Neural cell (in vitro differentiated cells): ENCODE results near the gene RGS3. TPM values are rescaled to one million over a fixed set of nuclear protein-coding genes. Genes with fewer than 3 reads are reported as not detected.

Experiments used
- H2AFZ ChIP-seq: fragments of 200-600, 300-800 bp; sonication (generic), shearing (Covaris generic); 2 replicates; pipeline ENCODE4 v1.6.0; 2014; ENCODE audit warnings: low read depth, mild to moderate bottlenecking, antibody characterized with exemption, low read length, moderate library complexity
- H3F3A ChIP-seq: fragments of 200-600 bp; shearing (Covaris generic); 2 replicates; pipeline ENCODE4 v1.6.1; 2016; ENCODE audit warnings: mild to moderate bottlenecking, moderate library complexity, mixed read lengths, antibody characterized with exemption, low read length; ENCODE audit not compliant: insufficient read depth, poor library complexity, severe bottlenecking
- H3K27ac ChIP-seq: fragments of 200-600, 300-800 bp; sonication (generic), shearing (Covaris generic); 2 replicates; pipeline ENCODE4 v1.5.1; 2014; ENCODE audit warnings: mild to moderate bottlenecking, low read length, moderate library complexity
- H3K27me3 ChIP-seq: fragments of 300-800, 200-600 bp; sonication (generic), shearing (Covaris generic); 2 replicates; pipeline ENCODE4 v1.6.0; 2014; ENCODE audit warnings: mild to moderate bottlenecking, low read depth, low read length, moderate library complexity; ENCODE audit not compliant: insufficient read depth
- H3K36me3 ChIP-seq: fragments of 300-800, 200-600 bp; sonication (generic), shearing (Covaris generic); 2 replicates; pipeline ENCODE4 v1.5.1; 2014; ENCODE audit warnings: mild to moderate bottlenecking, antibody characterized with exemption, low read length, moderate library complexity; ENCODE audit not compliant: insufficient read depth
- H3K4me2 ChIP-seq: fragments of 300-800, 200-600 bp; sonication (generic), shearing (Covaris generic); 2 replicates; pipeline ENCODE4 v1.6.0; 2014; ENCODE audit warnings: mild to moderate bottlenecking, low read length
- H3K4me3 ChIP-seq: fragments of 300-800, 200-600 bp; sonication (generic), shearing (Covaris generic); 2 replicates; pipeline ENCODE4 v1.5.1; 2014; ENCODE audit warnings: mild to moderate bottlenecking, low read length, moderate library complexity
- H3K79me2 ChIP-seq: fragments of 200-600 bp; shearing (Covaris generic); replicated peaks from 2 replicates; pipeline ENCODE4 v1.6.0; 2014; ENCODE audit warnings: mild to moderate bottlenecking, low read length, moderate library complexity; ENCODE audit not compliant: insufficient read depth
- H3K9ac ChIP-seq: fragments of 300-800, 200-600 bp; sonication (generic), shearing (Covaris generic); 2 replicates; pipeline ENCODE4 v1.6.1; 2016; ENCODE audit warnings: mild to moderate bottlenecking, low read length, mixed read lengths
- H3K9me2 ChIP-seq: fragments of 200-600 bp; shearing (Covaris generic); 2 replicates; pipeline ENCODE4 v1.6.1; 2016; ENCODE audit warnings: mild to moderate bottlenecking, low read length, mixed read lengths; ENCODE audit not compliant: insufficient read depth
- H3K9me3 ChIP-seq: fragments of 200-600, 300-800 bp; sonication (generic), shearing (Covaris generic); 2 replicates; pipeline ENCODE4 v1.6.1; 2016; ENCODE audit warnings: mild to moderate bottlenecking, mixed run types, low read length, moderate library complexity, mixed read lengths
- H4K20me1 ChIP-seq: fragments of 200-600 bp; shearing (Covaris generic); 2 replicates; pipeline ENCODE4 v1.6.1; 2016; ENCODE audit warnings: mild to moderate bottlenecking, mixed run types; ENCODE audit not compliant: insufficient read depth
- EP300 ChIP-seq: fragments of 450-650 bp; conservative IDR thresholded peaks from 2 replicates; pipeline ENCODE4 v1.6.1; 2014; ENCODE audit warnings: antibody characterized with exemption, mild to moderate bottlenecking, moderate library complexity; ENCODE audit not compliant: poor library complexity, severe bottlenecking
- EZH2 ChIP-seq: fragments of 200-600, 300-800 bp; shearing (Covaris generic), sonication (generic); IDR thresholded peaks from 2 replicates; pipeline ENCODE4 v1.6.1; 2014; ENCODE audit warnings: antibody characterized with exemption, low read length, borderline replicate concordance, mild to moderate bottlenecking; ENCODE audit not compliant: insufficient read depth, poor library complexity, severe bottlenecking
- MXI1 ChIP-seq: fragments of 450-650 bp; conservative IDR thresholded peaks from 2 replicates; pipeline ENCODE4 v1.6.1; 2014; ENCODE audit warnings: antibody characterized with exemption, mild to moderate bottlenecking; ENCODE audit not compliant: poor library complexity, severe bottlenecking
- POLR2AphosphoS5 ChIP-seq: IDR thresholded peaks from 2 replicates; pipeline ENCODE4 v1.6.1; 2012
- RAD21 ChIP-seq: fragments of 450-650 bp; conservative IDR thresholded peaks from 2 replicates; pipeline ENCODE4 v1.6.1; 2014; ENCODE audit warnings: antibody characterized with exemption, mild to moderate bottlenecking, moderate library complexity
- REST ChIP-seq: IDR thresholded peaks from 2 replicates; pipeline ENCODE4 v1.6.1; 2012; ENCODE audit warnings: borderline replicate concordance
- SMC3 ChIP-seq: fragments of 450-650 bp; conservative IDR thresholded peaks from 2 replicates; pipeline ENCODE4 v1.6.1; 2014; ENCODE audit warnings: antibody characterized with exemption, mild to moderate bottlenecking, moderate library complexity; ENCODE audit not compliant: poor library complexity
- TAF1 ChIP-seq: IDR thresholded peaks from 2 replicates; pipeline ENCODE4 v1.6.1; 2012; ENCODE audit warnings: low read depth
- polyA plus RNA-seq: library from polyadenylated mRNA; depleted of rRNA; stranded (reverse); fragments of >200 nt; gene quantifications from 2 replicates; pipeline ENCODE4 v1.2.3, GENCODE V29; 2014
- TF ChIP-seq, protein P1 (sequence below): fragments of 450-650 bp; IDR thresholded peaks from 2 replicates; pipeline ENCODE4 v1.5.1; 2014; ENCODE audit warnings: antibody characterized with exemption, mild to moderate bottlenecking, moderate library complexity; ENCODE audit not compliant: poor library complexity, severe bottlenecking

The RGS3 gene
- polyA plus RNA-seq, 1 donor from 2014 or later, result 25.3 TPM

DNA sequence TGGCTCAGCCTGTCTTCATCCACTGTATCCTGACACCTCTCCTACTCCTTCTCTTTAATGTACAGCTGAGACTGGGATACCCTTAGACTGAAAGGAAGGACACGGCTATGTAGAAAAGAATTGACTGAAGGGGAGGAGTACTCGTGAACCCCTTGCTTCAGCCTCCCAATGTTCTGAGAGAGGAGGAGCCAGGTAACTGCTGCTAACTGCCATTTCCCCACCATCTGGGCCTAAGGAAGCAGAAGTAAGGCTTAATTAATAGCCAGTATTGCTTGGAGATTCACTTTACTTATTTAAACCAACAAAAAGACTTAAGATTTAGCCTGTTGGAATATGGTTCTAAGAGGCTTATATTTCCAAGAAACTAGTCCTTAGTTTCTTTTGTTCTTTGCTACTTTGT lies 18.8 kb upstream of the RGS3 start:
- Histone ChIP-seq H3F3A (no peaks in the 10 kb centered on the region), H3K9me3 (no peaks in the 10 kb centered on the region), H3K27me3 (no peaks in the 10 kb centered on the region), H3K9ac (no peak overlapping the region), H3K36me3 (no peaks in the 10 kb centered on the region), H3K4me2 (no peak overlapping the region), H2AFZ (no peak overlapping the region), H3K79me2 (no peaks in the 10 kb centered on the region), H3K27ac (no peak overlapping the region), H3K4me3 (no peak overlapping the region), H4K20me1 (no peaks in the 10 kb centered on the region), H3K9me2 (no peaks in the 10 kb centered on the region)
- TF ChIP-seq TAF1, result no peak
- TF ChIP-seq, protein P1, sequence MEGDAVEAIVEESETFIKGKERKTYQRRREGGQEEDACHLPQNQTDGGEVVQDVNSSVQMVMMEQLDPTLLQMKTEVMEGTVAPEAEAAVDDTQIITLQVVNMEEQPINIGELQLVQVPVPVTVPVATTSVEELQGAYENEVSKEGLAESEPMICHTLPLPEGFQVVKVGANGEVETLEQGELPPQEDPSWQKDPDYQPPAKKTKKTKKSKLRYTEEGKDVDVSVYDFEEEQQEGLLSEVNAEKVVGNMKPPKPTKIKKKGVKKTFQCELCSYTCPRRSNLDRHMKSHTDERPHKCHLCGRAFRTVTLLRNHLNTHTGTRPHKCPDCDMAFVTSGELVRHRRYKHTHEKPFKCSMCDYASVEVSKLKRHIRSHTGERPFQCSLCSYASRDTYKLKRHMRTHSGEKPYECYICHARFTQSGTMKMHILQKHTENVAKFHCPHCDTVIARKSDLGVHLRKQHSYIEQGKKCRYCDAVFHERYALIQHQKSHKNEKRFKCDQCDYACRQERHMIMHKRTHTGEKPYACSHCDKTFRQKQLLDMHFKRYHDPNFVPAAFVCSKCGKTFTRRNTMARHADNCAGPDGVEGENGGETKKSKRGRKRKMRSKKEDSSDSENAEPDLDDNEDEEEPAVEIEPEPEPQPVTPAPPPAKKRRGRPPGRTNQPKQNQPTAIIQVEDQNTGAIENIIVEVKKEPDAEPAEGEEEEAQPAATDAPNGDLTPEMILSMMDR, result no peak
- no peak for TF ChIP-seq EP300
- TF ChIP-seq RAD21, result no peak
- TF ChIP-seq POLR2AphosphoS5, result no peak
- no peak for TF ChIP-seq SMC3
- TF ChIP-seq MXI1, result no peak

GRCh38 chr9:113446323-113446740 lies 17.2 kb upstream of the RGS3 start:
- no peak for TF ChIP-seq REST
- TF ChIP-seq SMC3, result peak; percentile 94
- no peak for TF ChIP-seq EZH2
- no peak for TF ChIP-seq MXI1
- TF ChIP-seq POLR2AphosphoS5, result no peak
- TF ChIP-seq, protein P1, result peak; percentile 85
- no peak for TF ChIP-seq EP300
- TF ChIP-seq RAD21, result peak; percentile 92
- no peak for TF ChIP-seq TAF1
- no peaks in the 10 kb centered on the region for H3K36me3 ChIP-seq
- H3K9me2 ChIP-seq, result no peaks in the 10 kb centered on the region
- no peaks in the 10 kb centered on the region for H4K20me1 ChIP-seq
- H3K4me3 ChIP-seq, result no peak overlapping the region
- H3K27ac ChIP-seq, result no peak overlapping the region
- H3F3A ChIP-seq, result no peaks in the 10 kb centered on the region
- H3K9ac ChIP-seq, result no peak overlapping the region
- H2AFZ ChIP-seq, result no peak overlapping the region
- no peaks in the 10 kb centered on the region for H3K79me2 ChIP-seq
- H3K4me2 ChIP-seq, result no peak overlapping the region
- H3K9me3 ChIP-seq, result no peaks in the 10 kb centered on the region
- no peaks in the 10 kb centered on the region for H3K27me3 ChIP-seq
